H9 (cell line): Measurements from ENCODE around the gene SMIM41. TPM values are rescaled to one million over a fixed set of nuclear protein-coding genes. Genes with fewer than 3 reads are reported as not detected.

ENCODE experiments used
- DNase-seq: peaks from one replicate; pipeline ENCODE4 v3.0.0-alpha.2; 2017
- H2AFZ ChIP-seq: one replicate; pipeline ENCODE4 v1.6.1; 2013; ENCODE audit warnings: mild to moderate bottlenecking, low read length, control low read depth, moderate library complexity
- H2AK5ac ChIP-seq: 2 replicates; pipeline ENCODE4 v1.6.1; 2013; ENCODE audit warnings: low read length, control low read depth, mixed read lengths; ENCODE audit not compliant: insufficient read length
- H2BK120ac ChIP-seq: one replicate; pipeline ENCODE4 v1.6.1; 2013; ENCODE audit warnings: low read depth, mild to moderate bottlenecking, low read length, control low read depth, inconsistent platforms; ENCODE audit not compliant: poor library complexity, severe bottlenecking
- H2BK12ac ChIP-seq: 2 replicates; pipeline ENCODE4 v1.6.1; 2013; ENCODE audit warnings: low read length, control low read depth, mixed read lengths, low read depth; ENCODE audit not compliant: insufficient read length
- H2BK15ac ChIP-seq: 2 replicates; pipeline ENCODE4 v1.6.1; 2013; ENCODE audit warnings: low read depth, low read length, control low read depth
- H2BK20ac ChIP-seq: one replicate; pipeline ENCODE4 v1.6.1; 2013; ENCODE audit warnings: low read depth, mild to moderate bottlenecking, low read length, control low read depth, inconsistent platforms; ENCODE audit not compliant: poor library complexity, severe bottlenecking
- H2BK5ac ChIP-seq: 2 replicates; pipeline ENCODE4 v1.6.1; 2013; ENCODE audit warnings: low read length, control low read depth, mixed read lengths; ENCODE audit not compliant: insufficient read length
- H3K14ac ChIP-seq: 2 replicates; pipeline ENCODE4 v1.6.1; 2013; ENCODE audit warnings: low read length, control low read depth; ENCODE audit not compliant: insufficient read depth
- H3K18ac ChIP-seq: 2 replicates; pipeline ENCODE4 v1.6.1; 2013; ENCODE audit warnings: low read depth, mild to moderate bottlenecking, mixed read lengths, low read length, control low read depth; ENCODE audit not compliant: insufficient read length
- H3K23ac ChIP-seq: 2 replicates; pipeline ENCODE4 v1.6.1; 2013; ENCODE audit warnings: low read length, control low read depth, mixed read lengths, low read depth; ENCODE audit not compliant: insufficient read length
- H3K23me2 ChIP-seq: 2 replicates; pipeline ENCODE4 v1.6.1; 2013; ENCODE audit warnings: low read depth, mild to moderate bottlenecking, mixed read lengths, low read length, control low read depth; ENCODE audit not compliant: insufficient read length, poor library complexity, severe bottlenecking
- H3K27ac ChIP-seq: 2 replicates; pipeline ENCODE4 v1.5.1; 2013; ENCODE audit warnings: low read length, control low read depth, mixed read lengths, low read depth; ENCODE audit not compliant: insufficient read length
- H3K27me3 ChIP-seq: 2 replicates; pipeline ENCODE4 v1.6.1; 2013; ENCODE audit warnings: low read length, control low read depth, inconsistent platforms; ENCODE audit not compliant: insufficient read depth
- H3K4ac ChIP-seq: 2 replicates; pipeline ENCODE4 v1.6.1; 2013; ENCODE audit warnings: low read depth, mild to moderate bottlenecking, control low read depth, inconsistent platforms, low read length, moderate library complexity
- H3K4me1 ChIP-seq: 2 replicates; pipeline ENCODE4 v1.6.1; 2013; ENCODE audit warnings: low read length, control low read depth, inconsistent platforms; ENCODE audit not compliant: insufficient read depth
- H3K4me2 ChIP-seq: 2 replicates; pipeline ENCODE4 v1.6.1; 2013; ENCODE audit warnings: low read length, control low read depth, mixed read lengths; ENCODE audit not compliant: insufficient read length, insufficient read depth
- H3K56ac ChIP-seq: 2 replicates; pipeline ENCODE4 v1.6.1; 2013; ENCODE audit warnings: low read depth, mild to moderate bottlenecking, mixed read lengths, low read length, control low read depth; ENCODE audit not compliant: insufficient read length
- H3K79me1 ChIP-seq: 2 replicates; pipeline ENCODE4 v1.6.1; 2013; ENCODE audit warnings: low read depth, mild to moderate bottlenecking, moderate library complexity, low read length, control low read depth, inconsistent platforms; ENCODE audit not compliant: insufficient read depth, poor library complexity, severe bottlenecking
- H3K79me2 ChIP-seq: 2 replicates; pipeline ENCODE4 v1.6.1; 2013; ENCODE audit warnings: low read length, control low read depth, inconsistent platforms; ENCODE audit not compliant: insufficient read depth
- H3K9ac ChIP-seq: 2 replicates; pipeline ENCODE4 v1.6.1; 2013; ENCODE audit warnings: low read length, control low read depth, mixed read lengths; ENCODE audit not compliant: insufficient read length; ENCODE audit errors: extremely low read depth
- H3K9me3 ChIP-seq: one replicate; pipeline ENCODE4 v1.6.1; 2013; ENCODE audit warnings: low read depth, low read length, inconsistent platforms; ENCODE audit not compliant: control insufficient read depth
- H3T11ph ChIP-seq: one replicate; pipeline ENCODE4 v1.6.1; 2013; ENCODE audit warnings: mild to moderate bottlenecking, low read length, control low read depth, inconsistent platforms
- H4K20me1 ChIP-seq: one replicate; pipeline ENCODE4 v1.6.1; 2013; ENCODE audit not compliant: control insufficient read depth, insufficient read length, insufficient read depth
- H4K5ac ChIP-seq: 2 replicates; pipeline ENCODE4 v1.6.1; 2013; ENCODE audit warnings: low read depth, mild to moderate bottlenecking, mixed read lengths, low read length, control low read depth; ENCODE audit not compliant: insufficient read length
- H4K8ac ChIP-seq: replicated peaks from 2 replicates; pipeline ENCODE4 v1.6.1; 2013; ENCODE audit warnings: low read length, control low read depth, mixed read lengths, low read depth; ENCODE audit not compliant: insufficient read length
- H4K91ac ChIP-seq: 2 replicates; pipeline ENCODE4 v1.6.1; 2013; ENCODE audit warnings: low read depth, mild to moderate bottlenecking, moderate library complexity, mixed read lengths, low read length, control low read depth; ENCODE audit not compliant: insufficient read length
- H3K27ac Mint-ChIP-seq, 3 experiments: 2 replicates in 2 of 3; 3 replicates in 1 of 3; pipeline ENCODE4 v1.8.0; 2020 to 2021; ENCODE audit warnings: mixed read lengths in 3 of 3, mild to moderate bottlenecking in 1 of 3, moderate library complexity in 1 of 3
- H3K27me3 Mint-ChIP-seq: 2 replicates; pipeline ENCODE4 v1.8.0; 2021; ENCODE audit warnings: low read depth, mild to moderate bottlenecking, moderate library complexity, mixed read lengths
- H3K36me3 Mint-ChIP-seq, 3 experiments: 2 replicates in 2 of 3; 3 replicates in 1 of 3; pipeline ENCODE4 v1.8.0; 2020 to 2021; ENCODE audit warnings: low read depth in 3 of 3, mixed read lengths in 3 of 3; ENCODE audit not compliant: insufficient read depth in 1 of 3
- H3K4me1 Mint-ChIP-seq, 2 experiments: 2 replicates each; pipeline ENCODE4 v1.8.0; 2020; ENCODE audit warnings: mixed read lengths in 2 of 2
- H3K4me3 Mint-ChIP-seq, 2 experiments: 2 replicates in 1 of 2; 3 replicates in 1 of 2; pipeline ENCODE4 v1.8.0; 2020 to 2021; ENCODE audit warnings: mild to moderate bottlenecking in 2 of 2, mixed read lengths in 2 of 2, moderate library complexity in 1 of 2
- H3K9me3 Mint-ChIP-seq, 2 experiments: 2 replicates in 1 of 2; 3 replicates in 1 of 2; pipeline ENCODE4 v1.8.0; 2020; ENCODE audit warnings: mild to moderate bottlenecking in 2 of 2, mixed read lengths in 2 of 2, moderate library complexity in 1 of 2
- CTCF ChIP-seq: fragments of 200-600 bp; sonication (generic); conservative IDR thresholded peaks from 3 replicates; pipeline ENCODE4 v1.8.0; 2021; ENCODE audit warnings: antibody characterized with exemption, mild to moderate bottlenecking
- WGBS: extraction: QIAGEN DNeasy Blood & Tissue Kit; methylation state at CpG from one replicate; pipeline ENCODE4 v1.1.7; 2013; ENCODE audit warnings: missing lambda C conversion rate, low lambda C conversion rate, mixed read lengths; ENCODE audit not compliant: insufficient read length; ENCODE audit errors: extremely low coverage; 5-methylcytosine and 5-hydroxymethylcytosine counted together
- total RNA-seq: library from RNA; stranded (reverse); gene quantifications from 2 replicates; pipeline ENCODE4 v1.2.1, GENCODE V29; 2021

SMIM41 gene
- total RNA-seq, 1 experiment from 2014 or later = not detected

- Mint-ChIP-seq H3K36me3 (no peaks in the 10 kb centered on the region; a peak in 1 of 7 replicates), H3K9me3 (no peaks in the 10 kb centered on the region), H3K4me3 (no peak overlapping the region), H3K27ac (no peak overlapping the region), H3K4me1 (peaks cover 57 to 65% of the 10 kb centered on the region in 2 experiments), H3K27me3 (peaks cover 10% of the 10 kb centered on the region)
- H2BK5ac ChIP-seq = no peak overlapping the region
- H4K20me1 ChIP-seq = no peaks in the 10 kb centered on the region
- H3K4me1 ChIP-seq = peaks cover 30% of the 10 kb centered on the region
- no CpG with 5 or more reads among the region's 10 CpGs for WGBS
- H3K23ac ChIP-seq = no peak overlapping the region
- no peak overlapping the region for H2BK120ac ChIP-seq
- H3K56ac ChIP-seq = no peak overlapping the region
- H3K18ac ChIP-seq = no peak overlapping the region
- H4K91ac ChIP-seq = no peak overlapping the region
- no peaks in the 10 kb centered on the region for H3K23me2 ChIP-seq
- no peaks in the 10 kb centered on the region for H3K9me3 ChIP-seq
- no peak overlapping the region for H4K8ac ChIP-seq
- H3K4me2 ChIP-seq = no peak overlapping the region
- H3K27me3 ChIP-seq = no peaks in the 10 kb centered on the region
- H2BK12ac ChIP-seq = no peak overlapping the region
- no peak overlapping the region for H3K27ac ChIP-seq
- no peaks in the 10 kb centered on the region for H3K79me1 ChIP-seq
- H4K5ac ChIP-seq = no peak overlapping the region
- no peak overlapping the region for H2AK5ac ChIP-seq
- no peak overlapping the region for H3K14ac ChIP-seq
- no peak for TF ChIP-seq CTCF
- H3K9ac ChIP-seq = no peak overlapping the region
- H3K4ac ChIP-seq = no peak overlapping the region
- H3K79me2 ChIP-seq = no peaks in the 10 kb centered on the region
- H3T11ph ChIP-seq = no peak overlapping the region
- no peak for DNase-seq
- H2AFZ ChIP-seq = no peak overlapping the region
- no peak overlapping the region for H2BK20ac ChIP-seq
- no peak overlapping the region for H2BK15ac ChIP-seq
Observed at GRCh38 chr12:52127683-52128450, 48.4 kb downstream of the SMIM41 start.
